ENCODE measurements around the gene ELMOD3.
"Not testable (repeated sequence)": the region's sequence is repeated elsewhere in the genome, so short reads cannot be mapped to it uniquely, and the experiment has no call there.

Gene ELMOD3

GRCh38 chr2:85401464-85401805, 46.9 kb downstream of the ELMOD3 start:
- no peak for DNase-seq (ENCODE audit: low read depth)

- no peak for DNase-seq (ENCODE audit: low read depth)
These were observed 47.3 kb downstream of the ELMOD3 start for GRCh38 chr2:85401844-85402243.

GRCh38 chr2:85405201-85406059, 50.9 kb downstream of the ELMOD3 start:
- peak; percentile 66 for DNase-seq (ENCODE audit: low read depth)

- peak; percentile 26 for DNase-seq (ENCODE audit: low read depth)
These were observed 55.4 kb downstream of the ELMOD3 start, which contains the start of gene CAPG for GRCh38 chr2:85409845-85410583. CAPG (minus strand) TSS chr2:85410366; CDS start chr2:85402145, 8,221 bp downstream.

DNA sequence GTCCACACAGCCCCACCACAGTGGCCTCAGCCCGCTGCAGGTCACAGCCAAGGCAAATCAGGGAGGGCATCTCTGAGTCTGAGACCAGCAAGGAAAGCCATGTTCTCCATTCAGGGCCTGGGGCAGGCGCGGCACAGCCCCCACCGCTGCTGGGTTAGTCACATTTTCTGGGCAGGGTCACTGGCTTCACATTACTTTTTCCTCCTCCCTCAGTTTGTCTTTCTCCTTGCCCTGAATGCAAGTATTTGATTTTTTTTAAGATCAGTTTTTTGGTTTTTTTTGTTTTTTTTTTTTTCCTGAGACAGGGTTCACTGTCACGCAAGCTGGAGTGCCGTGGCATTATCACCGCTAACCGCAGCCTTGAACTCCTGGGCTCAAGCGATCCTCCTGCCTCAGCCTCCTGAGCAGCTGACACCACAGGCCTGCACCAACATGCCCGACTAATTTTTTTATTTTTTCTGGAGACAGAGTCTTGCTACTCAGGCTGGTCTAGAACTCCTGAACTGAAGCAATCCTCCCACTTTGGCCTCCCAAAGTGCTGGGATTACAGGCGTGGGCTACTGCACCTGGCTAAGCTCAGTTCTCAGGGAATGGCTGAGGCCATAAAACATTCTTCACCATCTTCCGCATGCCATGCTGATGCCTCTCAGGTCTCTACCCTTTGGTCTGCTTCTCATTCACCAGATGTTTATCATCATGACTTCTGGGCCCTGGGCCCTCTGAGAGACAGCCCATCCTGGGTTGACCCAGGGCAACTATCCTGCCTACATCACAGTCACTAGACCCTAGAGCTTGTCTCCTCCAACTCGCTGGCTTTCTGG, 56.2 kb downstream of the ELMOD3 start:
- no peak for DNase-seq (ENCODE audit: low read depth)

DNA sequence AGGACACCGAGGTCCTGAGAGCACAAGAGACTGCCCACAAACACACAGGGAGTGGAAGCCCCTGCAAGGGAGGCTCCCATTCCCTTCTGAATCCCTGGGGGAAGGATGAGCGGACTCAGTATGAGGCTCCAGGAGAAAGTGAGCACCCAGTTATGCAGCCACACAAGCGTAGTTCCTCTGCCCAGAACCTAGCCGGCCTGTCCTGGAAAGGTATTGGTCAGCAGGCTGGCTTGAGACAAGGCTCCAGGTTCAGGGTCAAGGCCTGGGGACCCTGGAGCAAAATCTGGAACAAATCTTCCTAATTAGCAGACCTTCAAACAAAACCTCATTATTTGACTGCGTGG, 56.8 kb downstream of the ELMOD3 start:
- DNase-seq (ENCODE audit: low read depth), result no peak

- no peak for DNase-seq (ENCODE audit: low read depth)
These were observed 59.2 kb downstream of the ELMOD3 start for GRCh38 chr2:85413592-85414420.

DNA sequence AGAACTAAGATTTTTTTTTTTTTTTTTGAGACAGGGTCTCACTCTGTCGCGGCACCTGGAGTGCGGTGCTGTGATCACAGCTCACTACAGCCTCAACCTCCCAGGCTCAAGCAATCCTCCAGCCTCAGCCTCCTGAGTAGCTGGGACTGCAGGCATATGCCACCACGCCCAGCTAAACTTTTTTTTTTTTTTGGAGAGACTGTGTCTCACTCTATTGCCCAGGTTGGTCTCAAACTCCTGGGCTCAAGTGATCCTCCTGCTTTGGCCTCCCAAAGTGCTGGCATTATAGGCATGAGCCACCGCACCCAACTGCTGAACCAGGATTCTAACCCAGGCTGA, 59.8 kb downstream of the ELMOD3 start:
- not testable (repeated sequence) for DNase-seq (ENCODE audit: low read depth)

DNA sequence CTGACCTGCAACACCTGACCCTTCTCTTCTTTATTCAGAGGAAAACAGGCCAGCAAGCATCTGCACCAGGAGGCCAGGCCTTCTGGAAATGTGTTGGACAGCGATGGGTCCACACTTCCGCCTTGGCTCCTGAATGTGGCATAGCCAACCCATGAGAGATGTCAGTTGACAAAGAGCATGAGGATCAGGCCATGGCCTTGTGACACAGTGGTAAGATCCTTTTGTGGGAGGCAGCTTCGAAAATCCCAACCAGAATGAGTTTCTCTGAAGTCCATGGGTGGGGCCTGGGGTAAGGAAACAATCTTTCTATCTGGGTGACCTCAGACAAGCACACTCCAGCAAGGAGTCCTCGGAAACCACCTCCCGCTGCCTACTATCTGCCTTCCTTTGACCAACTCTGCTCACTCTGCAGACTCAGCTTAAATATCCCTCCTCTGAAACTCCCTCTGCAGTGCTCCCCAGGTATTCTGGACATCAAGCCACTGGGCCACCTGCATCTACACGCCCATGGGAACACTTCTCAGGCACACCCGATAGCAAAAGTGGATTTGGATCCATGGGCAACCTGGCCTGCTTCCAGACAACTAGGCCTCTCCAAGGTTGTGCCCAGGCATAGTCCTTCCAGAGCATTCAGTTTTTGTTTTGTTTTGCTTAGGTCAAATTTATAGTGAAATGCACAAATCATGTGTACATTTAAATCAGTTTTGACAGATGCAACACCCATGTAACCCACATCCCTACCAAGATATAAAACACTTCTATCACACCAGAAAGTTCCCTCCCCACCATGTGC, 60.4 kb downstream of the ELMOD3 start:
- no peak for DNase-seq (ENCODE audit: low read depth)

GRCh38 chr2:85415980-85416650, 61.5 kb downstream of the ELMOD3 start:
- DNase-seq (ENCODE audit: low read depth), result no peak

- peak; percentile 70 for DNase-seq (ENCODE audit: low read depth)
These were observed 63.8 kb downstream of the ELMOD3 start, which contains the start of gene SH2D6 for GRCh38 chr2:85418132-85419008. SH2D6 (plus strand) TSS chr2:85418714; CDS start chr2:85429466, 10,752 bp downstream.

- DNase-seq (ENCODE audit: low read depth), result no peak
These were observed 64.6 kb downstream of the ELMOD3 start for GRCh38 chr2:85419009-85419675.

DNA sequence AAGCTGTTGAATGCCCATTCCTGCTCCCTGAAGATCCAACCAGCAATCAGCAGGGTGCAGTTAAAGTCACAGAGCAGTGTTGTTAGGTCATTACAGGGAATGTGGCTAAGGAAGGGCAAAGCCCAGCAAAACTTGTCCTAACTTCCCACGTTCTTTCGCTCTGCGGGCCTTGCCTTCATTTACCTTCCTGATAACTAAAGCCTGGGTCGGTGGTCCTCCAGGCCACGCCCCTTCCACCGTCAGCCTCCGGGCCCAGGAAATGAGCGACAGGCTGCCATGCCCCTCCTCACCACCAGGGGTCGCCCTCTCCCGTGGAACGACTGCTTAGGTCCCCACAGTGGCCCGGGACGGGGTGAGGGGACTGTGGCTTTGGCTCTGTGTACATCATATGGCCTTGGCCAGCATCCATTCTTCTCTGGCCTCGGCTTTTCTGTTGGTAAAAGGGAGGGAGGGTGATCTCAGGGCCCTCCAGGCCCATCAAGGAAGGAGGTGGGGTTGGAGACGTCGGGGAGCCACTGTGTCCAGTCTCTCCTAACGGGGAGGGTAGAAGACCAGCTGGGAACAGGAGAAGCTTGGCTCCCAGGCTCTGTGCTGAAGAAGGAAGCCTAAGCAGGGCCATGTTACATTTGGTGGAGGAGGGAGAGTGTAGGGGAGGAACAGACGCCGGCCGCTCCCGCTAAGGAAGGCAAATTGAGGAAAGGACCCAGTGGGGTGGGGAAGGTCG, 66.1 kb downstream of the ELMOD3 start:
- peak; percentile 67 for DNase-seq (ENCODE audit: low read depth)

GRCh38 chr2:85421260-85422071, 66.9 kb downstream of the ELMOD3 start:
- no peak for DNase-seq (ENCODE audit: low read depth)

GRCh38 chr2:85422072-85422457, 67.5 kb downstream of the ELMOD3 start:
- no peak for DNase-seq (ENCODE audit: low read depth)

DNA sequence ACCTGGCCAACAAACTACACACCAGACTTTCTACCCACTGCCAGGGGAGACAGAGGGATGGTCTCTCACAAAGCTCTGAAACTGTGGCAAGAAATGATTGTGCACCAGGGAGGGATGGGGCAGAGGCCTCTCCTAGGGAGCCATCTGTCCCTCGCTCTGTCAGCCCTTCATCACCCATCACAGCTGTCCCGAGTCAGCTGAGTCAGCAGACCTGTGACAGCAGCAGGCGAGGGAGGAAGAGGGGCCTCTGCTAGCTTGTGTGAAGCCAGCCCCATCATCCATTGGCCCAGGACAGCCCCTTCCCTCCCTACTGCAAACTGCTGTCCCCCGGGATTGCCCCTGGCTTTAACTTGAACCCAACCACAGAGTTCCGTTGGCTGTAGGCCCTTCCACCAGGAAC, 69.0 kb downstream of the ELMOD3 start:
- no peak for DNase-seq (ENCODE audit: low read depth)

- DNase-seq (ENCODE audit: low read depth), result no peak
These were observed 71.0 kb downstream of the ELMOD3 start for GRCh38 chr2:85425588-85425987.

Data from T-helper 22 cell (primary cell).